K562 (cell line): Measurements from ENCODE around the gene PARS2. TPM values are rescaled to one million over a fixed set of nuclear protein-coding genes. Genes with fewer than 3 reads are reported as not detected.
A peak's percentile ranks its signal among the peaks of the same experiment; 100 is the strongest.

ENCODE experiments used
- ATAC-seq: fragments of 200-7000 bp; cut with Tn5 transposase; 3 replicates; pipeline ENCODE4 v1.9.1; 2020; ENCODE audit warnings: moderate library complexity
- BruUV-seq: library from RNA; stranded (reverse); fragments of 400-500 nt; replicated peaks from 2 replicates; lab custom pipeline; 2021; lab: Mats Ljungman, UMichigan
- CTCF ChIA-PET: fragments of 300-600 bp; formaldehyde crosslinking; extraction: SDS; loops from one replicate; lab custom pipeline; 2021; ENCODE audit warnings: low intra/inter-chr PET ratio; lab: Yijun Ruan, JAX
- POLR2A ChIA-PET: fragments of 300-600, 350-650 bp; sonication (Branson Sonifier 250); formaldehyde crosslinking; extraction: SDS; loops from one replicate; lab custom pipeline; 2021; ENCODE audit warnings: antibody characterized with exemption, inconsistent platforms; lab: Yijun Ruan, JAX
- DNase-seq, 4 experiments: peaks; one replicate each; pipeline versions ENCODE4 v3.0.0 to v3.0.0-alpha.2; 2011 to 2018; ENCODE audit warnings: low spot score in 3 of 4, mixed read lengths in 3 of 4; ENCODE audit errors: extremely low read depth in 1 of 4
- FAIRE-seq: peaks from 2 replicates; lab custom pipeline; 2011; peaks lifted over from hg19 to GRCh38; lab: Jason Lieb, UNC
- H2AFZ ChIP-seq: 2 replicates; pipeline ENCODE4 v1.6.0; 2011; ENCODE audit warnings: low read depth, low read length, control low read depth, inconsistent platforms
- H3K27ac ChIP-seq: fragments of 200-600 bp; 3 replicates; pipeline ENCODE4 v1.8.0; 2011; ENCODE audit warnings: low read depth, mild to moderate bottlenecking, control low read depth, inconsistent platforms, low read length, moderate library complexity, mixed read lengths; ENCODE audit errors: extremely low read depth
- H3K27me3 ChIP-seq, 2 experiments: fragments of 300-600 bp in 1 of 2; 2 replicates in 1 of 2; 3 replicates in 1 of 2; pipeline versions ENCODE4 v1.6.0 to v1.8.0; 2011; ENCODE audit warnings: inconsistent platforms in 2 of 2, low read length in 2 of 2, mild to moderate bottlenecking in 1 of 2, mixed read lengths in 1 of 2, moderate library complexity in 1 of 2; ENCODE audit not compliant: control insufficient read depth in 2 of 2, insufficient read depth in 2 of 2
- H3K36me3 ChIP-seq: fragments of 300-600 bp; 3 replicates; pipeline ENCODE4 v1.8.0; 2011; ENCODE audit warnings: mild to moderate bottlenecking, low read length, inconsistent platforms; ENCODE audit not compliant: control insufficient read depth, insufficient read depth
- H3K4me1 ChIP-seq, 2 experiments: fragments of 200-600 bp in 1 of 2; replicated peaks in 1 of 2; 2 replicates in 1 of 2; 3 replicates in 1 of 2; pipeline versions ENCODE4 v1.5.1 to v1.8.0; 2011; ENCODE audit warnings: inconsistent platforms in 2 of 2, low read length in 2 of 2, mild to moderate bottlenecking in 1 of 2, mixed read lengths in 1 of 2, moderate library complexity in 1 of 2; ENCODE audit not compliant: control insufficient read depth in 2 of 2, insufficient read depth in 2 of 2
- H3K4me2 ChIP-seq: 2 replicates; pipeline ENCODE4 v1.6.1; 2011; ENCODE audit warnings: low read length, control low read depth, inconsistent platforms, mixed read lengths; ENCODE audit not compliant: insufficient read depth
- H3K4me3 ChIP-seq: fragments of 200-600 bp; sonication (generic), shearing (Covaris generic); 2 replicates; pipeline ENCODE4 v1.5.1; 2016; ENCODE audit warnings: control low read depth, inconsistent platforms
- H3K79me2 ChIP-seq: fragments of 200-600 bp; 3 replicates; pipeline ENCODE4 v1.8.0; 2011; ENCODE audit warnings: low read length, inconsistent platforms; ENCODE audit not compliant: control insufficient read depth, insufficient read depth
- H3K9ac ChIP-seq, 2 experiments: 2 replicates each; pipeline versions ENCODE4 v1.6.0 to v1.6.1; 2011; ENCODE audit warnings: low read depth in 2 of 2, low read length in 2 of 2, control low read depth in 1 of 2, inconsistent platforms in 1 of 2, mild to moderate bottlenecking in 1 of 2, mixed read lengths in 1 of 2; ENCODE audit not compliant: insufficient read depth in 1 of 2
- H3K9me1 ChIP-seq: one replicate; pipeline ENCODE4 v1.6.0; 2011; ENCODE audit warnings: inconsistent platforms, mild to moderate bottlenecking, low read length, moderate library complexity; ENCODE audit not compliant: control insufficient read depth, insufficient read depth
- H3K9me3 ChIP-seq: replicated peaks from 2 replicates; pipeline ENCODE4 v1.5.1; 2011; ENCODE audit warnings: low read depth, low read length, inconsistent platforms; ENCODE audit not compliant: control insufficient read depth, insufficient read depth
- H4K20me1 ChIP-seq: replicated peaks from 2 replicates; pipeline ENCODE4 v1.6.1; 2011; ENCODE audit warnings: low read length, inconsistent platforms, mixed read lengths; ENCODE audit not compliant: control insufficient read depth, insufficient read depth
- CBX1 ChIP-seq: sonication (generic); IDR thresholded peaks from 2 replicates; pipeline ENCODE4 v1.6.1; 2016; ENCODE audit warnings: antibody characterized with exemption, low read depth, mild to moderate bottlenecking
- GABPB1 ChIP-seq: sonication (generic); formaldehyde crosslinking; IDR thresholded peaks from 2 replicates; pipeline ENCODE4 v1.8.0; 2022; ENCODE audit warnings: mild to moderate bottlenecking, missing genetic modification reagents
- PTTG1 ChIP-seq: fragments of 450-650 bp; IDR thresholded peaks from 2 replicates; pipeline ENCODE4 v1.6.1; 2016; ENCODE audit warnings: low read depth, mild to moderate bottlenecking, missing genetic modification characterization, missing compliant biosample characterization
- REST ChIP-seq, 2 experiments: fragments of 450-650 bp; formaldehyde crosslinking in 1 of 2; IDR thresholded peaks; 2 replicates each; pipeline versions ENCODE4 v1.4.0 to v1.6.1; 2014 to 2020; ENCODE audit warnings: mild to moderate bottlenecking in 2 of 2, borderline replicate concordance in 1 of 2, low read depth in 1 of 2
- SMC3 ChIP-seq: conservative IDR thresholded peaks from 2 replicates; pipeline ENCODE4 v1.6.1; 2011; ENCODE audit warnings: low read depth, low read length, improper control_type of control experiment; ENCODE audit not compliant: insufficient read depth
- SNIP1 ChIP-seq: fragments of 450-650 bp; IDR thresholded peaks from 2 replicates; pipeline ENCODE4 v1.7.1; 2017; ENCODE audit warnings: low read depth, mild to moderate bottlenecking
- WGBS: fragments of 100-300 bp; shearing (Covaris generic); methylation state at CpG from one replicate; pipeline ENCODE4 v1.1.6; 2016; ENCODE audit warnings: low coverage, mixed read lengths; ENCODE audit not compliant: insufficient coverage; ENCODE audit errors: missing lambda C conversion rate; 5-methylcytosine and 5-hydroxymethylcytosine counted together
- in situ Hi-C: fragments of 300-500 bp; cut with MboI; formaldehyde crosslinking; loops from 4 replicates; pipeline ENCODE4 v1.15.0; 2018; ENCODE audit warnings: inconsistent platforms, mixed read lengths
- intact Hi-C: fragments of 100-400 bp; cut with micrococcal nuclease; formaldehyde crosslinking; loops from 2 replicates; pipeline ENCODE4 v1.14.2; 2022
- polyA plus RNA-seq, 8 experiments: library from polyadenylated mRNA; depleted of rRNA in 4 of 8; stranded (reverse) in 5 of 8; unstranded in 3 of 8; fragments of >200 nt; fragmentation: Nextera tagmentation in 2 of 8; fragmentation: Illumina TruSeq in 1 of 8; extraction: Ambion mirVana in 2 of 8; extraction: Trizol in 1 of 8; gene quantifications; 2 replicates each; pipeline versions ENCODE4 v1.2.1 to v1.2.3, GENCODE V29; 2011 to 2014; ENCODE audit warnings: inconsistent platforms in 1 of 8, missing spikeins in 1 of 8
- total RNA-seq, 7 experiments: library from RNA; depleted of rRNA in 6 of 7; stranded (reverse); fragments of >200 nt in 6 of 7; fragmentation: Illumina TruSeq in 2 of 7; extraction: Trizol in 2 of 7; gene quantifications; 2 replicates each; pipeline versions ENCODE4 v1.2.1 to v1.2.3, GENCODE V29; 2011 to 2021; ENCODE audit warnings: low replicate concordance in 1 of 7
- TF ChIP-seq, protein P1 (sequence below): fragments of 450-650 bp; formaldehyde crosslinking; IDR thresholded peaks from 2 replicates; pipeline ENCODE4 v1.4.0; 2022; ENCODE audit warnings: missing genetic modification characterization
- TF ChIP-seq, protein P2 (sequence below), 3 experiments: IDR thresholded peaks in 2 of 3; conservative IDR thresholded peaks in 1 of 3; 2 replicates each; pipeline ENCODE4 v1.5.1; 2011 to 2012; ENCODE audit warnings: low read length in 3 of 3, mild to moderate bottlenecking in 3 of 3, control low read depth in 2 of 3, improper control_type of control experiment in 1 of 3, inconsistent platforms in 1 of 3, low read depth in 1 of 3, mixed read lengths in 1 of 3, moderate library complexity in 1 of 3; ENCODE audit not compliant: insufficient read depth in 2 of 3

PARS2 gene
- total and polyA plus RNA-seq, 9 of the 15 experiments (the other 6 are each of a cell fraction or from before 2014, with no cell fraction given): 6.3 to 12.4 (median 7.9) TPM

GRCh38 chr1:54791880-54792522 is 27.7 kb upstream of the PARS2 start:
- Histone ChIP-seq H2AFZ (no peak overlapping the region), H3K36me3 (no peaks in the 10 kb centered on the region), H3K4me1 (peaks cover 0 to 3% of the 10 kb centered on the region in 2 experiments; a peak in 1 of 5 replicates), H4K20me1 (no peaks in the 10 kb centered on the region), H3K79me2 (no peaks in the 10 kb centered on the region), H3K9ac (no peak overlapping the region), H3K9me1 (no peaks in the 10 kb centered on the region), H3K27ac (no peak overlapping the region), H3K9me3 (peaks cover 7% of the 10 kb centered on the region), H3K4me2 (no peak overlapping the region), H3K27me3 (peaks cover 0 to 29% of the 10 kb centered on the region in 2 experiments; a peak in 3 of 5 replicates), H3K4me3 (no peak overlapping the region)
- DNase-seq: peak; percentile 81 to 82 (median 82)
- ChIA-PET POLR2A (interaction anchor here (0.5 to 0.9 kb wide), 3 partner anchors 20 to 31 kb away, joined by 3 to 4 read pairs (median 3); no protein-coding TSS in a partner anchor), CTCF (interaction anchor here (0.6 to 1.9 kb wide), 5 partner anchors 28 to 722 kb away, joined by 3 to 13 read pairs (median 3); partner anchors contain the start of gene PARS2)
- BruUV-seq: no TSS peak
- FAIRE-seq: peak; percentile 94
- in situ Hi-C loops (loop anchor here (5.0 kb wide), 1 partner anchor 125 kb away; no protein-coding TSS in a partner anchor), intact Hi-C loops (loop anchor here (1.0 to 10.0 kb wide), 3 partner anchors 120 to 717 kb away; no protein-coding TSS in a partner anchor)
- peak; percentile 78 for ATAC-seq
- WGBS: 32% methylated on average over 11 of the region's 13 CpGs
- TF ChIP-seq SMC3: peak; percentile 83
- TF ChIP-seq CBX1: peak; percentile 27; the same call in 1 of the 2 replicates
- TF ChIP-seq REST (IDR thresholded peaks at IDR 0.05; ENCODE audit: borderline replicate concordance): peak; percentile 80
- no peak for TF ChIP-seq REST (CRISPR knock-in tag; IDR thresholded peaks at IDR 0.05; ENCODE audit: low read depth)
- peak; percentile 46; the same call in 1 of the 2 replicates for TF ChIP-seq GABPB1 (CRISPR knock-in tag)
- TF ChIP-seq, protein P1, sequence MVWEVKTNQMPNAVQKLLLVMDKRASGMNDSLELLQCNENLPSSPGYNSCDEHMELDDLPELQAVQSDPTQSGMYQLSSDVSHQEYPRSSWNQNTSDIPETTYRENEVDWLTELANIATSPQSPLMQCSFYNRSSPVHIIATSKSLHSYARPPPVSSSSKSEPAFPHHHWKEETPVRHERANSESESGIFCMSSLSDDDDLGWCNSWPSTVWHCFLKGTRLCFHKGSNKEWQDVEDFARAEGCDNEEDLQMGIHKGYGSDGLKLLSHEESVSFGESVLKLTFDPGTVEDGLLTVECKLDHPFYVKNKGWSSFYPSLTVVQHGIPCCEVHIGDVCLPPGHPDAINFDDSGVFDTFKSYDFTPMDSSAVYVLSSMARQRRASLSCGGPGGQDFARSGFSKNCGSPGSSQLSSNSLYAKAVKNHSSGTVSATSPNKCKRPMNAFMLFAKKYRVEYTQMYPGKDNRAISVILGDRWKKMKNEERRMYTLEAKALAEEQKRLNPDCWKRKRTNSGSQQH (CRISPR knock-in tag): no peak
- TF ChIP-seq PTTG1 (tag): no peak
- no peak for TF ChIP-seq SNIP1
- TF ChIP-seq, protein P2, sequence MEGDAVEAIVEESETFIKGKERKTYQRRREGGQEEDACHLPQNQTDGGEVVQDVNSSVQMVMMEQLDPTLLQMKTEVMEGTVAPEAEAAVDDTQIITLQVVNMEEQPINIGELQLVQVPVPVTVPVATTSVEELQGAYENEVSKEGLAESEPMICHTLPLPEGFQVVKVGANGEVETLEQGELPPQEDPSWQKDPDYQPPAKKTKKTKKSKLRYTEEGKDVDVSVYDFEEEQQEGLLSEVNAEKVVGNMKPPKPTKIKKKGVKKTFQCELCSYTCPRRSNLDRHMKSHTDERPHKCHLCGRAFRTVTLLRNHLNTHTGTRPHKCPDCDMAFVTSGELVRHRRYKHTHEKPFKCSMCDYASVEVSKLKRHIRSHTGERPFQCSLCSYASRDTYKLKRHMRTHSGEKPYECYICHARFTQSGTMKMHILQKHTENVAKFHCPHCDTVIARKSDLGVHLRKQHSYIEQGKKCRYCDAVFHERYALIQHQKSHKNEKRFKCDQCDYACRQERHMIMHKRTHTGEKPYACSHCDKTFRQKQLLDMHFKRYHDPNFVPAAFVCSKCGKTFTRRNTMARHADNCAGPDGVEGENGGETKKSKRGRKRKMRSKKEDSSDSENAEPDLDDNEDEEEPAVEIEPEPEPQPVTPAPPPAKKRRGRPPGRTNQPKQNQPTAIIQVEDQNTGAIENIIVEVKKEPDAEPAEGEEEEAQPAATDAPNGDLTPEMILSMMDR (IDR thresholded peaks at IDR 0.05 in 2 of 3, conservative IDR thresholded peaks at IDR 0.05 in 1 of 3; ENCODE audit: insufficient read depth in 2 of 3, low read depth in 1 of 3, low read length in 3 of 3): peak; percentile 80 to 97 (median 91)
